IPS-15b (cell line): Measurements from ENCODE around the gene SYNGAP1.

ENCODE experiments used
- H3K27me3 ChIP-seq: one replicate; pipeline ENCODE4 v1.6.1; 2013; ENCODE audit warnings: low read length; ENCODE audit not compliant: control insufficient read depth, insufficient read depth
- H3K36me3 ChIP-seq: one replicate; pipeline ENCODE4 v1.6.1; 2013; ENCODE audit warnings: low read length; ENCODE audit not compliant: control insufficient read depth, insufficient read depth
- H3K4me1 ChIP-seq: one replicate; pipeline ENCODE4 v1.6.1; 2013; ENCODE audit warnings: mild to moderate bottlenecking, low read length; ENCODE audit not compliant: control insufficient read depth, insufficient read depth
- H3K4me3 ChIP-seq: one replicate; pipeline ENCODE4 v1.5.1; 2013; ENCODE audit warnings: low read depth, low read length
- H3K9ac ChIP-seq: one replicate; pipeline ENCODE4 v1.6.1; 2013; ENCODE audit warnings: low read depth, mild to moderate bottlenecking, low read length
- H3K9me3 ChIP-seq: one replicate; pipeline ENCODE4 v1.6.1; 2013; ENCODE audit warnings: mild to moderate bottlenecking, low read length; ENCODE audit not compliant: control insufficient read depth, insufficient read depth

SYNGAP1 gene

DNA sequence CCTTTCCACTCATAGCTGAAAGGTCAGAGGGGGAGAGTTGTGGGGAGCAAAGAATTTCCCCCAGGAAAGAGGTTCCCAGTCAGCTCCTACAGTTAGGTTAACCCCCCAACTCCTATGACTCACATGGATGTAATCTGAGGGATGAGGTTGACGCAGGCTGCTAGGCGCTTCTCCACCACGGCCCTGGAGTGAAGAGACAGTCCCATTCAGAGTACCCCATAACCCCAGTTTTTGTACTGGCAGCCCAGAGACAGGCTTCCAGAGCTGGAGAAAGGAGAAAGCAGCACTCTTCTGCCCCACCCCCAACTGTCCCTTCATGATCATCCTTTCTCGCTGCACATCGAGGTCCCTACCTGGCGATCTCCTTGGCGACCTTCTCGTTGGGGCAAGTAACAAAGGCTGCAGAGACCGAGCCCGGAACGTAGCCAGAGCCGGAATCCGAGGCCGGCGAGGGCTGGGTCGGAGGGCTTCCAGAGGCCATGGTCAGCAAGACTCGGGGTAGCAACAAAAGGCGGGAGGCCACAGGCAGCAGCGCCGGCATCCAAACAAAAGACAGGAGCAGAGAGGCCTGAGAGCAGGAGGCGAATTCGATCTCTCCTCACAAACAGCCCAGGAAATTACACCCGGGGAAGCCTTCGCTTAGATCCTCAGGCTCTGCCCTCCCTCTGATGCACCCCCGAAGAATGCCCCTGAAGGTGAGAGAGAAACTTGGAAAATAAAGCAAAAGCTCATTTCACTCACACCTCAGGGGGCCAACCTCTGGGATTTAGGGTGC lies 2.5 kb upstream of the SYNGAP1 start:
- Histone ChIP-seq H3K4me3 (peak overlapping the region; percentile 98), H3K27me3 (no peaks in the 10 kb centered on the region), H3K36me3 (peaks cover 30% of the 10 kb centered on the region), H3K9ac (peak overlapping the region; percentile 85), H3K4me1 (peaks cover 22% of the 10 kb centered on the region), H3K9me3 (no peaks in the 10 kb centered on the region)

DNA sequence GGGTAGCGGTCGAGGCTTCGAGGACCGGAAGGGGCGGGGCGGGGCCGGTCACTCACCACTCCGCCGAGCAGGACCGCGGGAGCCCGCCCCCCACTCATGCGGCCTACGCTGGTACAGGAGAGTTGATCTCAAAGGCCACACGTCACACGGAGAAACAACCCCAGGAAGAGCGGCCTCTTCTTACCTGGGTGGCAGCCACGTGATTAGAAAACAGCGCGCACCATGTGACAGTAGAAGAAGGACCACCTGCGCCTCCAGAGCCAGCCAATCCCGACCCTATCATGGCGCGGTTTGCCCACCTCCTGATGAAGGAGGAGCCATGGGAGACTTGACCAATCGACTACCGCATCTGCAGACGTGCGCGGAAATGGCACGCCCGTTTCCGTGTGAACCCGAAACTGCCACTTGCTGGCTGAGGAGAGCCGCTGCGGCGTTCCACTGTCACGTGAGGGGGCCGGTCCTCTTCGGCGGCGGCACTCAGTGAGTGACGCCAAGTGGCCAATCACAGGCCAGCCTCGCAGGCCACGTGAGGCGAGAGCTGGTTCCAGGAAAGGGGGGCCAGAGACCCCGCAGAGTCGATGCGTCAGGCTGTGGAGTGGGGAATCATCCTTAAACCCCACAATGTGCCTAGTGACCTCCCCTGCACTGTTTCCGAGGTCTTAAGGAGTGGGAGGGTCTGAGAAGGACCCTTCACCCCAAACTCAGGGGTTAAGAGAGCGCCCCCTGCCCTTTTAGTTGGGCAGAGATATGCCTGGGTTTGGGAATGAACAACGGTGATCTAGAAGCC lies 1.8 kb upstream of the SYNGAP1 start, which contains the start of gene CUTA:
Gene CUTA (minus strand): TSS at position 205 of the 787 bp plus-strand sequence. CDS start 107 bp downstream, at position 98.
- H3K27me3 ChIP-seq, result no peaks in the 10 kb centered on the region

GRCh38 chr6:33418690-33419291 lies 1.1 kb upstream of the SYNGAP1 start:
- peak overlapping the region; percentile 98 for H3K4me3 ChIP-seq
- H3K9ac ChIP-seq, result peak overlapping the region; percentile 47
- H3K9me3 ChIP-seq, result no peaks in the 10 kb centered on the region
- no peaks in the 10 kb centered on the region for H3K27me3 ChIP-seq
- H3K36me3 ChIP-seq, result peaks cover 23% of the 10 kb centered on the region
- H3K4me1 ChIP-seq, result peaks cover 22% of the 10 kb centered on the region

More for the DNA sequence above, 1.8 kb upstream of the SYNGAP1 start, which contains the start of gene CUTA:
- H3K4me3 ChIP-seq, result peak within 1 kb of the TSS; percentile 98
- peaks cover 24% of the 10 kb centered on the region for H3K36me3 ChIP-seq
- H3K4me1 ChIP-seq, result peaks cover 22% of the 10 kb centered on the region
- H3K9me3 ChIP-seq, result no peaks in the 10 kb centered on the region
- H3K9ac ChIP-seq, result peak within 1 kb of the TSS; percentile 85

DNA sequence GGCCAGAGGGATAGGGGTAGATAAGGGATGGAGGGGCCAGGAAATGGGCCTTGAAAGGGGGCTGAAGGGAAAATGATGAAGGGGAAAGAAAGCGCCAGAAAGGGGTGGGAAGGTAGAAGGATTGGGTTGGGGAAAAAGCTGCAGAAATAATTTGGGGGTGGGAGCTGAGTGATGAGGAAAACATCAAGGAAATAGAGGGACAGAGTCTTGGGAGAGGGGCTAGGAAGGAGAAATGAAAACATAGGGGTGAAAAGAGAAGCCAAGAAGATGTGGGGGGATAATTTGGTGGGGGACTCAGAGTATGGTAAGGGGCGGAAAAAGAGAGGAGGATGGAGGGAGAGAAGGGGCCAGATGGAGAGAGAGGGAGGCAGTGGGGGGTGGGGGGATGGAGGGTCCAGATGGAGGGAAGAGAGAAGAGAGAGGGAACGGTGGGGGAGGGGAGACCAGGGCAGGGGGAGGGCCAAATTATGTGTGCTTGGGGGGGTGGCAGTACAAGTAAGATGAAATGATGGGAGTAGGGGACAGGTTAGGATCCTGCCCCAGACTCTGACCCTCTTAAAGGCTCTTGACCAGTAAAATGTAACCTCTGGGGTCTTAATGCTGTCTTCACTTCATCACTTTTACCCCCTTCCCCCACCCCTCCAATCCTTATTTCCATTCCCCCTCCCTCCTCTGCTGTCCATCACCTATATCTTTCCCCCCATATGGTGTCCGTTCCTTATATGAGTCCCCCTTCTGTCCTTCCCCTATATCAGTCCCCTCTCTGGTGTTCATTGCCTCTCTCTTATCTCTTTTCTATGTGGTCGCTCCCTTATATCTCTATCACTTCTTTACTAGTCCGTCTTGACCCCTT lies 852 bp downstream of the SYNGAP1 start:
- Histone ChIP-seq H3K4me3 (peak overlapping the region; percentile 82), H3K9ac (no peak overlapping the region), H3K36me3 (peaks cover 8% of the 10 kb centered on the region), H3K9me3 (no peaks in the 10 kb centered on the region), H3K4me1 (peaks cover 21% of the 10 kb centered on the region), H3K27me3 (no peaks in the 10 kb centered on the region)

DNA sequence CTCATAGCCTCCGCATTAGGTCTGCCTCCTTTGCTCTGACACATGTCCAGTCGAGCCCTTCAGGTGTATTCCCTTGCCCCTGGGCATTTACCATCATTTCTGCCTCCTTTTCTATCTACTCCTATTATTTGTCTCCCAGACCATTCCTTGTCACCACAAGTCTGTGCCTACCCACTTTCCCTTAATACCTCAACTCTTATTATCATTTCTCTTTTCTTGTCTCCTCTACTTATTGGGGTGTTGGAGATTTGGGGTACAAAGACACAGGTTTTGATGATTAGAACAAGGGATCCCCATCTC lies 1.4 kb downstream of the SYNGAP1 start:
- Histone ChIP-seq H3K27me3 (no peaks in the 10 kb centered on the region), H3K9ac (peak overlapping the region; percentile 37), H3K4me1 (peaks cover 21% of the 10 kb centered on the region), H3K36me3 (peaks cover 7% of the 10 kb centered on the region), H3K9me3 (no peaks in the 10 kb centered on the region), H3K4me3 (peak overlapping the region; percentile 82)

- Histone ChIP-seq H3K9ac (no peak overlapping the region), H3K4me3 (no peak overlapping the region), H3K36me3 (peaks cover 7% of the 10 kb centered on the region), H3K4me1 (peaks cover 20% of the 10 kb centered on the region), H3K27me3 (no peaks in the 10 kb centered on the region), H3K9me3 (no peaks in the 10 kb centered on the region)
Observed at GRCh38 chr6:33423777-33424176, 3.9 kb downstream of the SYNGAP1 start.

- Histone ChIP-seq H3K4me3 (peak overlapping the region; percentile 80), H3K9me3 (no peaks in the 10 kb centered on the region), H3K27me3 (no peaks in the 10 kb centered on the region), H3K4me1 (peaks cover 17% of the 10 kb centered on the region), H3K36me3 (peaks cover 7% of the 10 kb centered on the region), H3K9ac (peak overlapping the region; percentile 84)
Observed at GRCh38 chr6:33424855-33425667, 5.2 kb downstream of the SYNGAP1 start.

DNA sequence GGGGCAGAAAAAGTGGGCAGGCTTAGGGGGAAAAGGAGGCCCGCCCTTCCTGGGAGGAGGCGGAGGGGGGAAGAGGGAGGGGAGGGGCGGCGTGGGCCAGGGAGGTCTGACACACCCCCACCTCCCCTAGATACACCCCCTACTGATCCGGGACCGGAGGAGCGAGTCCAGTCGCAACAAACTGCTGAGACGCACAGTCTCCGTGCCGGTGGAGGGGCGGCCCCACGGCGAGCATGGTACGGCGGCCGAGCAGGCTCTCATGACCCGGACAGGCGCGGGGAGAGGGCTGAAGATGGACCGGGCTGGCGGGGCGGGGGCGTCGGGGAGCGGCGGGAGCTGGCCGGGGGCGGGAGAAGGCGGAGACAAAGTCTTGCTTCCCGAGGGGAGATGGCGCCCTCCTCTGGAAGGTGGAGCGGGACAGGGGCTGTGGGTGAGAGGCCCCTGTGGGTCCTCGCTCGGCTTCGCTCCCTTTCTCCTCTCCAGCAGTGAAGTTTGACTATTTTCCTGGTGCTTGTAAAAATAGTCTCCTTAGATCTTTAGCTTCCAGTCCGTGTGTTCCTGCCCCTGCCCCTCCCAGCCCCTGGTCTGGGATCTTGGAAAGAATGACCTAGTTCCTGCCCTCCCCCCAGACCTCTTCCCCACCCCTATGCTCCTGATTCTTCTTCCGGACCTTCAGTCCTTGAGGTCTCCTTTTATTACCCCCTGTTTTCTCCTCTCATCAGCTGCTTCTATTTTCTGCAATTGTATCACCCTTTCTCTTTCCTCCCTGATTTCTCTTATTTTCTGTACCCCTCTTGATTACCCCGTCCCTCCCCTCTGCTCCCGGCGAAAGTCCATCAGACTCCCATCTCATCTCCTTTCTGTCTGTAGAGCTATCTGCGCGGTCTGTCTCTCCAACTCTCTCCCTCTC lies 6.1 kb downstream of the SYNGAP1 start:
- H3K9me3 ChIP-seq, result no peaks in the 10 kb centered on the region
- H3K4me3 ChIP-seq, result peak overlapping the region; percentile 80
- peaks cover 23% of the 10 kb centered on the region for H3K4me1 ChIP-seq
- no peak overlapping the region for H3K9ac ChIP-seq
- H3K36me3 ChIP-seq, result peaks cover 7% of the 10 kb centered on the region
- no peaks in the 10 kb centered on the region for H3K27me3 ChIP-seq

GRCh38 chr6:33426590-33427511 lies 7.0 kb downstream of the SYNGAP1 start:
- H3K4me3 ChIP-seq, result peak overlapping the region; percentile 80
- peaks cover 7% of the 10 kb centered on the region for H3K36me3 ChIP-seq
- H3K27me3 ChIP-seq, result no peaks in the 10 kb centered on the region
- H3K9ac ChIP-seq, result no peak overlapping the region
- H3K9me3 ChIP-seq, result no peaks in the 10 kb centered on the region
- H3K4me1 ChIP-seq, result peaks cover 20% of the 10 kb centered on the region
